Right atrium auricular region (tissue), 2 donors: ENCODE measurements around the gene COPG1. TPM values are rescaled to one million over a fixed set of nuclear protein-coding genes. Genes with fewer than 3 reads are reported as not detected.
"Not testable (repeated sequence)": the region's sequence is repeated elsewhere in the genome, so short reads cannot be mapped to it uniquely, and the experiment has no call there.

Experiments used
- DNase-seq: peaks from one replicate; pipeline ENCODE4 v3.0.0-alpha.2; 2019; ENCODE audit warnings: low spot score
- H3K27ac ChIP-seq, 2 donors: fragments of 200-600 bp; sonication (generic); 1 replicate in 1 of 2; 2 replicates in 1 of 2; pipeline ENCODE4 v1.5.1; 2016 to 2019
- H3K27me3 ChIP-seq, 2 donors: fragments of 200-600 bp; sonication (generic); one replicate each; pipeline versions ENCODE4 v1.5.1 to v1.6.0; 2017 to 2019
- H3K36me3 ChIP-seq: fragments of 200-600 bp; sonication (generic); one replicate; pipeline ENCODE4 v1.5.1; 2016
- H3K4me1 ChIP-seq, 2 donors: fragments of 200-600 bp; sonication (generic); one replicate each; pipeline versions ENCODE4 v1.5.1 to v1.6.0; 2017 to 2019
- H3K4me3 ChIP-seq, 2 donors: fragments of 200-600 bp; sonication (generic); 1 replicate in 1 of 2; 2 replicates in 1 of 2; pipeline ENCODE4 v1.5.1; 2017 to 2019; ENCODE audit warnings: mild to moderate bottlenecking in 1 of 2, moderate library complexity in 1 of 2
- H3K9me3 ChIP-seq, 2 donors: fragments of 200-600 bp; sonication (generic); one replicate each; pipeline ENCODE4 v1.5.1; 2019
- total RNA-seq, 2 donors: library from RNA; depleted of rRNA; stranded (reverse); fragments of >200 nt; gene quantifications; one replicate each; pipeline ENCODE4 v1.1.0, GENCODE V29; 2016
- TF ChIP-seq, protein P1 (sequence below), 2 donors: fragments of 200-600 bp; sonication (generic); IDR thresholded peaks; one replicate each; pipeline ENCODE4 v1.5.1; 2019; ENCODE audit warnings: antibody characterized with exemption in 2 of 2

Gene COPG1
- total RNA-seq, 2 donors from 2014 or later, result 88.7 to 99.2 TPM

DNA sequence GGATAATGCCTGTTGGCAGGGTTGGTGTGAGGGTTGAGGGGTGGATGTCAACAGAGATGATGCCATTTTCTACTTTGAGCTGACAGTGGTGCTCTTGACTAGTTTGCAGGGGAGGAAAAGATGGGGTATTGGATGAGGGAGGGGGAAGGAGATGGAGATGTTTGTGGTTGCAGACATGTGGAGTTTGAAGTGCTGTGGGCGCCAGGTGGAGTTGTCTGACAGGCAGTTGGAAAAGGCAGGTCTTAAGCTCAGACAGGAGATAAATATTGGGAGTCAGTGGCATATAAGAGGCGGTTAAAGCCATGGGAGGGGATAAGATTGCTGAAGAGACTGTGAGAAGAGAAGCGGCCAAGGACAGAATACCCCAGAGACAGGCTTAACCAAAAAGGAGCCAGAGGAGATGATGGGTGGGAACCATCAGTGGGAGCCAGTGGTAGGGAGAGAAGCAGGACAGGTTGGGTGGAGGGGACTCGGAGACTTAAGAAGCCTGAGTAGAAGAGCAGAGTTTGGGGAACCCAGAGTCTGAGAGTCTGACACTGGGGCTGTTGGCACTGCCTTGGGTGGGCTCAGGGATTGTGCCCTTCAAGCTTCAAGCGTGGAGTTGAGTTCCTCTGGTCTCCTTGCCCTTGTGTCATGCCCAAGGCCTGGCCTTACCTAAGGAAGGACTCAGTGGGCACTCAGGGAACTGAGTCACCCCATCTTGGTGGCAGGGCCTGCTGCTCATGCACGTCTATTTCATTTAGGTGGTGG, 13.9 kb downstream of the COPG1 start:
- Histone ChIP-seq H3K36me3 (peaks cover 99% of the 10 kb centered on the region), H3K27me3 (no peaks in the 10 kb centered on the region), H3K4me3 (no peak overlapping the region), H3K27ac (no peak overlapping the region), H3K4me1 (no peaks in the 10 kb centered on the region), H3K9me3 (no peaks in the 10 kb centered on the region)
- no peak for DNase-seq
- TF ChIP-seq, protein P1, sequence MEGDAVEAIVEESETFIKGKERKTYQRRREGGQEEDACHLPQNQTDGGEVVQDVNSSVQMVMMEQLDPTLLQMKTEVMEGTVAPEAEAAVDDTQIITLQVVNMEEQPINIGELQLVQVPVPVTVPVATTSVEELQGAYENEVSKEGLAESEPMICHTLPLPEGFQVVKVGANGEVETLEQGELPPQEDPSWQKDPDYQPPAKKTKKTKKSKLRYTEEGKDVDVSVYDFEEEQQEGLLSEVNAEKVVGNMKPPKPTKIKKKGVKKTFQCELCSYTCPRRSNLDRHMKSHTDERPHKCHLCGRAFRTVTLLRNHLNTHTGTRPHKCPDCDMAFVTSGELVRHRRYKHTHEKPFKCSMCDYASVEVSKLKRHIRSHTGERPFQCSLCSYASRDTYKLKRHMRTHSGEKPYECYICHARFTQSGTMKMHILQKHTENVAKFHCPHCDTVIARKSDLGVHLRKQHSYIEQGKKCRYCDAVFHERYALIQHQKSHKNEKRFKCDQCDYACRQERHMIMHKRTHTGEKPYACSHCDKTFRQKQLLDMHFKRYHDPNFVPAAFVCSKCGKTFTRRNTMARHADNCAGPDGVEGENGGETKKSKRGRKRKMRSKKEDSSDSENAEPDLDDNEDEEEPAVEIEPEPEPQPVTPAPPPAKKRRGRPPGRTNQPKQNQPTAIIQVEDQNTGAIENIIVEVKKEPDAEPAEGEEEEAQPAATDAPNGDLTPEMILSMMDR (IDR thresholded peaks at IDR 0.05), result no peak

DNA sequence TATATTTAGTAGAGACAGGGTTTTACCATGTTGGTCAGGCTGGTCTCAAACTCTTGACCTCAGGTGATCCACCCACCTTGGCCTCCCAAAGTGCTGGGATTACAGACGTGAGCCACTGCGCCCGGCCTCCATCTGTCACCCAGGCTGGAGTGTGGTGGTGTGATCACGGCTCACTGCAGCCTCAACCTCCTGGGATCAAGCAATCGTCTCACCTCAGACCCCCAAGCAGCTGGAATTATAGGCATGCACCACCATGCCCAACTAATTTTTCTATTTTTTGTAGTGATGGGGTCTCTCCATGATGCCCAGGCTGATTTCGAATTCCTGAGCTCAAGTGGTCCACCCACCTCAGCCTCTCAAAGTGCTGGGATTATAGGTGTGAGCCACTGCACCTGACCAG, 15.6 kb downstream of the COPG1 start:
- not testable (repeated sequence) for H3K27me3 ChIP-seq, H3K4me1 ChIP-seq, DNase-seq, H3K27ac ChIP-seq, H3K9me3 ChIP-seq, H3K4me3 ChIP-seq
- H3K36me3 ChIP-seq, result peaks cover 99% of the 10 kb centered on the region

GRCh38 chr3:129266651-129267050, 17.2 kb downstream of the COPG1 start:
- TF ChIP-seq, protein P1 (IDR thresholded peaks at IDR 0.05), result no peak
- DNase-seq, result no peak
- Histone ChIP-seq H3K36me3 (peaks cover 98% of the 10 kb centered on the region), H3K4me3 (no peak overlapping the region), H3K27ac (no peak overlapping the region), H3K27me3 (no peaks in the 10 kb centered on the region), H3K4me1 (no peaks in the 10 kb centered on the region), H3K9me3 (no peaks in the 10 kb centered on the region)

GRCh38 chr3:129268396-129268795, 19.0 kb downstream of the COPG1 start:
- Histone ChIP-seq H3K9me3 (no peaks in the 10 kb centered on the region), H3K36me3 (peaks cover 98% of the 10 kb centered on the region)

GRCh38 chr3:129271674-129272073, 22.3 kb downstream of the COPG1 start:
- Histone ChIP-seq H3K36me3 (peaks cover 97% of the 10 kb centered on the region), H3K9me3 (no peaks in the 10 kb centered on the region), H3K27ac (no peak overlapping the region), H3K27me3 (no peaks in the 10 kb centered on the region), H3K4me3 (no peak overlapping the region), H3K4me1 (no peaks in the 10 kb centered on the region)
- TF ChIP-seq, protein P1 (IDR thresholded peaks at IDR 0.05), result no peak
- no peak for DNase-seq

More at GRCh38 chr3:129268396-129268795, 19.0 kb downstream of the COPG1 start:
- TF ChIP-seq, protein P1 (IDR thresholded peaks at IDR 0.05), result no peak
- Histone ChIP-seq H3K4me1 (no peaks in the 10 kb centered on the region), H3K4me3 (no peak overlapping the region), H3K27me3 (no peaks in the 10 kb centered on the region), H3K27ac (no peak overlapping the region)
- DNase-seq, result no peak

GRCh38 chr3:129276385-129276784, 27.0 kb downstream of the COPG1 start:
- Histone ChIP-seq H3K36me3 (peaks cover 63% of the 10 kb centered on the region), H3K27ac (no peak overlapping the region), H3K4me1 (peaks cover 0 to 25% of the 10 kb centered on the region in 2 donors), H3K4me3 (no peak overlapping the region), H3K27me3 (no peaks in the 10 kb centered on the region), H3K9me3 (no peaks in the 10 kb centered on the region)
- DNase-seq, result no peak
- TF ChIP-seq, protein P1 (IDR thresholded peaks at IDR 0.05), result no peak
